NB4 (cell line): ENCODE results near the gene ATF5.

Source experiments
- CTCF ChIP-seq: IDR thresholded peaks from one replicate; pipeline ENCODE4 v1.5.1; 2012; ENCODE audit warnings: low read depth, low read length
- MAX ChIP-seq: IDR thresholded peaks from 2 replicates; pipeline ENCODE4 v1.6.1; 2011; ENCODE audit warnings: low read depth, low read length
- MYC ChIP-seq: IDR thresholded peaks from 2 replicates; pipeline ENCODE4 v1.6.1; 2011; ENCODE audit warnings: low read depth, low read length
- POLR2A ChIP-seq: IDR thresholded peaks from 2 replicates; pipeline ENCODE4 v1.6.1; 2011; ENCODE audit warnings: mild to moderate bottlenecking; ENCODE audit not compliant: insufficient read length; ENCODE audit errors: extremely low read depth

DNA sequence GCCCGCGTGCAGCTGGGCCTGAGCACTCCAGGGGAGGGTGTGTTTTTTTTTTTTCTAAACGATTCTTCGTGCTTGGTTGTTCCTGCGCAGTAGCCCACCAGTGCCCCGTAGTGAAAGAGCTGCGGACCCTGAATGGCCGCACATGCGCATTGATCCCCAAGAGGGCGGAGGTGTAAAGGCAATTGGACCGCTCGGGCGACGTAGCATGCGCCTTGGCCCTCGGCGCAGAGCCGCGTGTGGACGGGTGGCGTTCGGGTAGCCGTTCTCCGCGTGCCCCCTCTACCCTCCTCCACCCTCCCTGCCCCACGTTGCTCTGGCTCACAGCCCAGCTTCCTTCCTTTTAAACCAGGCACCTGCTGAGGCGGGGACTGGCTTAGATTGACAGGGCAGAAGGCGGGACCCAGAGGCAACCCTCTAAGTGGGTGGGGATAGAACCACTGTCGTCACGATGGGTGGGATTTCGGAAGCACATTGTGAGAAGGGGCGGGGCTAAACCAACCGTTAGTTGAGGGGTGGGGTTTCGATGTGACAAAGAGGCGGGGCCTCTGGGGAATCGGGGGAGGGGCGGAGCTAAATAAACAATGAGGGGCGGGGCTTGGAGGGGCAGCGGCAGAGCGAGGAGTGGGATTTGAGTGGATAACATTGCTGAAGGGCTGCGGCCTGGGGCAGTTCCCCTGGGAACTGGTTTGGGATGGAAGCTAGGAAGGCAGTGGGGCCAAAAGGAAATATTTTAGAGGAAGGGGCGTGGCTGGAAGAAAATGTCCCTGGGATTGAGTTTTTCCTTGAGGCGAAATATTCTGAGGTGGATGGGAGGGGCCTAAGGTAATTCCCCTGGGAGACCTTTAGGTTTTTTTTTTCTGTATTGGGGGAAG lies 842 bp downstream of the ATF5 start:
- TF ChIP-seq CTCF (no peak), MAX (peak; percentile 94), POLR2A (peak; percentile 94), MYC (peak; percentile 98)
